ENCODE results near the gene GNPTAB. TPM values are rescaled to one million over a fixed set of nuclear protein-coding genes. Genes with fewer than 3 reads are reported as not detected.

Gene GNPTAB
- total RNA-seq, 3 donors from 2014 or later (not counting 1 experiment from before 2014, with no cell fraction given): 260 to 285 (median 262) TPM

DNA sequence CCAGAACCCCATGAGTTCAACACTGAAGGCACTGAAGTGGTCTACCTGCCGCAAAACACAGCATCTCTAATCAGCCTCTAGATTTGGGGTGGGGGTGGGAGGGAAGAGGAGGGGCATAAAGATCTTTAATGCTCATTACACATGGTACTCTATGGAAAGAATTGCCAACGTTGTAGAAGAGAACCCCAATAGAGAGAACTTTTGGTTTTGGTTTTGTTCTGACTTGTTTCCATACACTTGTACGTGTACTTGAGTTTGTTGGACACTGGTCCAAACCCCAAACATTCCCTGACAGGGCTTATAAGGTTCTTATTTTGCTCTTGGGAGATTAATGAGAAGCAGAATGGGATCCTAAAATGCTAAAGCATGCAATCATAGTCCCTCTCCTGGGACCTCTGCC is 31.0 kb downstream of the GNPTAB start:
- Histone ChIP-seq H3K9me3 (ENCODE audit: control insufficient read depth, insufficient read depth, low read length) (no peaks in the 10 kb centered on the region), H3K36me3 (ENCODE audit: control insufficient read depth, insufficient read depth, low read length) (no peaks in the 10 kb centered on the region), H3K4me1 (ENCODE audit: control insufficient read depth, insufficient read depth, low read length) (peaks cover 42% of the 10 kb centered on the region), H3K27ac (ENCODE audit: low read length) (peak overlapping the region; percentile 41), H3K4me3 (ENCODE audit: low read length) (no peak overlapping the region), H3K27me3 (ENCODE audit: control insufficient read depth, insufficient read depth, low read length) (no peaks in the 10 kb centered on the region)
- no peak for DNase-seq
- Mint-ChIP-seq H3K27me3 (ENCODE audit: low read depth in 2 of 2) (no peaks in the 10 kb centered on the region), H3K4me3 (peak overlapping the region; percentile 33), H3K36me3 (no peaks in the 10 kb centered on the region), H3K27ac (peak overlapping the region; percentile 63 to 86), H3K9me3 (no peaks in the 10 kb centered on the region), H3K4me1 (peaks cover 63 to 70% of the 10 kb centered on the region in 2 donors)
- 46% methylated on average over 3 of the region's 3 CpGs for WGBS (ENCODE audit: insufficient coverage)
- TF ChIP-seq, protein P1, sequence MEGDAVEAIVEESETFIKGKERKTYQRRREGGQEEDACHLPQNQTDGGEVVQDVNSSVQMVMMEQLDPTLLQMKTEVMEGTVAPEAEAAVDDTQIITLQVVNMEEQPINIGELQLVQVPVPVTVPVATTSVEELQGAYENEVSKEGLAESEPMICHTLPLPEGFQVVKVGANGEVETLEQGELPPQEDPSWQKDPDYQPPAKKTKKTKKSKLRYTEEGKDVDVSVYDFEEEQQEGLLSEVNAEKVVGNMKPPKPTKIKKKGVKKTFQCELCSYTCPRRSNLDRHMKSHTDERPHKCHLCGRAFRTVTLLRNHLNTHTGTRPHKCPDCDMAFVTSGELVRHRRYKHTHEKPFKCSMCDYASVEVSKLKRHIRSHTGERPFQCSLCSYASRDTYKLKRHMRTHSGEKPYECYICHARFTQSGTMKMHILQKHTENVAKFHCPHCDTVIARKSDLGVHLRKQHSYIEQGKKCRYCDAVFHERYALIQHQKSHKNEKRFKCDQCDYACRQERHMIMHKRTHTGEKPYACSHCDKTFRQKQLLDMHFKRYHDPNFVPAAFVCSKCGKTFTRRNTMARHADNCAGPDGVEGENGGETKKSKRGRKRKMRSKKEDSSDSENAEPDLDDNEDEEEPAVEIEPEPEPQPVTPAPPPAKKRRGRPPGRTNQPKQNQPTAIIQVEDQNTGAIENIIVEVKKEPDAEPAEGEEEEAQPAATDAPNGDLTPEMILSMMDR (IDR thresholded peaks at IDR 0.05): no peak
- intact Hi-C loops (cut with micrococcal nuclease): no loop called here
- peak; percentile 59 to 64 (median 61) for ATAC-seq

DNA sequence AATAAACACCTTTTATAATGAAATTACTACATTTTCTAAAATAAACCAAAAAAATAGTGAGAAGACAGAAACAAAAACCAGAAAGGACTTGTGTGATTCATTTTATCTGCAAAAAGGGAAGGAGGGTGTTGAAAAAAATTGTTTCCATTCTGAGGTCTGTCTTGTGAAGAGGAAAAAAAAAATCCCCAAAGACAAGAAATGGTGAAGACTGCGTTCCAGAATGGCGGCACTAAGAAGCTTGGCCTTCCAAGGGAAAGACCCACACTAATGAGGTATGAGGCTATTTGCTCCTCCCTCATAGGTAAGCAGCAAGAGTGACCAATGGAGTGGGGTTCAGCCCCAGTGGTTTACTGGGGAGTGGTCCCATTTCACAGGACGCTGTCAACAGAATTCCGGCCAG is 35.0 kb downstream of the GNPTAB start:
- Histone ChIP-seq H3K4me1 (ENCODE audit: control insufficient read depth, insufficient read depth, low read length) (peaks cover 54% of the 10 kb centered on the region), H3K36me3 (ENCODE audit: control insufficient read depth, insufficient read depth, low read length) (no peaks in the 10 kb centered on the region), H3K27me3 (ENCODE audit: control insufficient read depth, insufficient read depth, low read length) (no peaks in the 10 kb centered on the region), H3K4me3 (ENCODE audit: low read length) (no peak overlapping the region), H3K27ac (ENCODE audit: low read length) (peak overlapping the region; percentile 80), H3K9me3 (ENCODE audit: control insufficient read depth, insufficient read depth, low read length) (no peaks in the 10 kb centered on the region)
- TF ChIP-seq, protein P1 (IDR thresholded peaks at IDR 0.05): no peak
- 63% methylated on average over 4 of the region's 4 CpGs for WGBS (ENCODE audit: insufficient coverage)
- Mint-ChIP-seq H3K27me3 (ENCODE audit: low read depth in 2 of 2) (no peaks in the 10 kb centered on the region), H3K27ac (peak overlapping the region; percentile 54 to 63), H3K36me3 (no peaks in the 10 kb centered on the region), H3K4me1 (peaks cover 64 to 70% of the 10 kb centered on the region in 2 donors), H3K4me3 (peak overlapping the region; percentile 74), H3K9me3 (no peaks in the 10 kb centered on the region)
- ATAC-seq: peak; percentile 29 to 41 (median 40)
- intact Hi-C loops (cut with micrococcal nuclease): no loop called here
- DNase-seq: no peak

DNA sequence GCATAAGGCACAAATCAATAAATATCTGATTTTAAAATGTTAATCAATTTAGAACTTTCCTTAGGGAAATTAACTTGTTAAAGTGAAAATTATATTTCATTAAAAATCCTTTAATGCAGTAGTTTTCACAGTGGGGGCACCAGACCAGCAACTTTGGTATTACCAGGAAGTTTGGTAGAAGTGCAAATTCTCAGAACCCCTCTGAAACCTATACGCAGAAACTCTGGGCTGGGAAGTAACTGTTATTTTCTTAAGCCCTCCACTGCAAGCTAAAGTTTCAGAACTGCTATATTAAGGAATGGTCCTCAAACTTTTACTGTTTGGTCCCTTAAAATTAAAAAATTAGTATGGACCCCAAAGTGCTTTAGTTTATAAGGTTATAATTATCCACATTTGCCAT is 35.7 kb downstream of the GNPTAB start:
- Histone ChIP-seq H3K36me3 (ENCODE audit: control insufficient read depth, insufficient read depth, low read length) (no peaks in the 10 kb centered on the region), H3K4me3 (ENCODE audit: low read length) (no peak overlapping the region), H3K9me3 (ENCODE audit: control insufficient read depth, insufficient read depth, low read length) (no peaks in the 10 kb centered on the region), H3K4me1 (ENCODE audit: control insufficient read depth, insufficient read depth, low read length) (peaks cover 56% of the 10 kb centered on the region), H3K27ac (ENCODE audit: low read length) (peak overlapping the region; percentile 50), H3K27me3 (ENCODE audit: control insufficient read depth, insufficient read depth, low read length) (no peaks in the 10 kb centered on the region)
- TF ChIP-seq, protein P1 (IDR thresholded peaks at IDR 0.05): no peak
- Mint-ChIP-seq H3K27ac (peak overlapping the region in 1 of 2 donors; percentile 63), H3K27me3 (ENCODE audit: low read depth in 2 of 2) (no peaks in the 10 kb centered on the region), H3K4me1 (peaks cover 71 to 78% of the 10 kb centered on the region in 2 donors), H3K36me3 (peaks cover 2% of the 10 kb centered on the region), H3K4me3 (peak overlapping the region; percentile 51), H3K9me3 (no peaks in the 10 kb centered on the region)
- ATAC-seq (peak in 2 of 3 donors; percentile 19 to 27), DNase-seq (no peak)
- WGBS (ENCODE audit: insufficient coverage): 38% methylated on average over 1 of the region's 1 CpG
- intact Hi-C loops (cut with micrococcal nuclease): no loop called here

DNA sequence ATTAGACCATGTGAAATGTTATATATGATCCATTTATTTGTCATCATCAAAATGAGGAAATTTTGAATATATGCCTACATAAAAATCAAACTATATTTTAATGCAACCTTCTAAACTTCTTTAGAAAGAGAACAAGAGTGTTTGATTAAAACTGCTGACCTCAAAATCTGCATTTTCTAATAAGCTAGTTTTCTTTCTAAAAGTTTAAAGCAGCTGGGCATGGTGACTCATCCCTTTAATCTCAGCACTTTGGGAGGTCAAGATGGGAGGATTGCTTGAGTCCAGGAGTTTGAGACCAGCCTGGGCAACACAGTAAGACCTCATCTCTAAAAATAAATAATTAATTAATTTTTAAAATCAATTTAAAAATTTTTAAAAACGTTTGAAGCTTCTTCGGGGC is 36.2 kb downstream of the GNPTAB start:
- Histone ChIP-seq H3K36me3 (ENCODE audit: control insufficient read depth, insufficient read depth, low read length) (no peaks in the 10 kb centered on the region), H3K9me3 (ENCODE audit: control insufficient read depth, insufficient read depth, low read length) (no peaks in the 10 kb centered on the region), H3K27ac (ENCODE audit: low read length) (peak overlapping the region; percentile 16), H3K27me3 (ENCODE audit: control insufficient read depth, insufficient read depth, low read length) (no peaks in the 10 kb centered on the region), H3K4me1 (ENCODE audit: control insufficient read depth, insufficient read depth, low read length) (peaks cover 53% of the 10 kb centered on the region), H3K4me3 (ENCODE audit: low read length) (no peak overlapping the region)
- TF ChIP-seq, protein P1 (IDR thresholded peaks at IDR 0.05): no peak
- ATAC-seq: no peak
- intact Hi-C loops (cut with micrococcal nuclease): no loop called here
- H3K4me3 Mint-ChIP-seq: peak overlapping the region; percentile 51
- peaks cover 6% of the 10 kb centered on the region for H3K36me3 Mint-ChIP-seq
- H3K4me1 Mint-ChIP-seq: peaks cover 75 to 78% of the 10 kb centered on the region in 2 donors
- WGBS (ENCODE audit: insufficient coverage): 50% methylated on average over 2 of the region's 2 CpGs
- H3K27ac Mint-ChIP-seq: peak overlapping the region; percentile 90 to 91
- H3K9me3 Mint-ChIP-seq: no peaks in the 10 kb centered on the region
- DNase-seq: no peak
- no peaks in the 10 kb centered on the region for H3K27me3 Mint-ChIP-seq (ENCODE audit: low read depth in 2 of 2)
